ENCODE results near the gene ABCG8.

Gene ABCG8

DNA sequence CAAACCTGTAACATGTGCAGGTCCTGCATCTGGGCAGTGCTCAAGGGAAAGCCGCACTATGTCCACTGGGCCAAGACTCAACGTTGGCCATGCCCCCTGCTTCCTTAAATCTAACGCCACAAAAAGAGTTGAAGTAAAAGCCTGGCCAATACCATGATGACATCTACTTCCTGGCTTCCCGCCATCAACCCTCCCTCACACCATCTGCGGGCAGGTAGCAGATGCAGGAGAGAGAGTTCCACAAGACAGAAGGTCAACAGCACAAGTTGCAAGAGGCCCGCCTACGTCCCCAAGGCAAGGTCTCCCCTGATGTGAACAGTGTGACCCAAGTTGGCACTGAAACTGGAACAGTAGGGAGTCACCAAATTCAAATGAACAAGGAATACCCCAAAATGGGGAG, 48.4 kb downstream of the ABCG8 start:
- Mint-ChIP-seq H3K27ac (no peak overlapping the region), H3K4me1 (peaks cover 5% of the 10 kb centered on the region), H3K9me3 (no peaks in the 10 kb centered on the region), H3K27me3 (ENCODE audit: low read depth, poor library complexity) (no peaks in the 10 kb centered on the region), H3K36me3 (ENCODE audit: low read depth) (peaks cover 60% of the 10 kb centered on the region), H3K4me3 (no peak overlapping the region)
- TF ChIP-seq, protein P1, sequence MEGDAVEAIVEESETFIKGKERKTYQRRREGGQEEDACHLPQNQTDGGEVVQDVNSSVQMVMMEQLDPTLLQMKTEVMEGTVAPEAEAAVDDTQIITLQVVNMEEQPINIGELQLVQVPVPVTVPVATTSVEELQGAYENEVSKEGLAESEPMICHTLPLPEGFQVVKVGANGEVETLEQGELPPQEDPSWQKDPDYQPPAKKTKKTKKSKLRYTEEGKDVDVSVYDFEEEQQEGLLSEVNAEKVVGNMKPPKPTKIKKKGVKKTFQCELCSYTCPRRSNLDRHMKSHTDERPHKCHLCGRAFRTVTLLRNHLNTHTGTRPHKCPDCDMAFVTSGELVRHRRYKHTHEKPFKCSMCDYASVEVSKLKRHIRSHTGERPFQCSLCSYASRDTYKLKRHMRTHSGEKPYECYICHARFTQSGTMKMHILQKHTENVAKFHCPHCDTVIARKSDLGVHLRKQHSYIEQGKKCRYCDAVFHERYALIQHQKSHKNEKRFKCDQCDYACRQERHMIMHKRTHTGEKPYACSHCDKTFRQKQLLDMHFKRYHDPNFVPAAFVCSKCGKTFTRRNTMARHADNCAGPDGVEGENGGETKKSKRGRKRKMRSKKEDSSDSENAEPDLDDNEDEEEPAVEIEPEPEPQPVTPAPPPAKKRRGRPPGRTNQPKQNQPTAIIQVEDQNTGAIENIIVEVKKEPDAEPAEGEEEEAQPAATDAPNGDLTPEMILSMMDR (IDR thresholded peaks at IDR 0.05): no peak
- DNase-seq: no peak

DNA sequence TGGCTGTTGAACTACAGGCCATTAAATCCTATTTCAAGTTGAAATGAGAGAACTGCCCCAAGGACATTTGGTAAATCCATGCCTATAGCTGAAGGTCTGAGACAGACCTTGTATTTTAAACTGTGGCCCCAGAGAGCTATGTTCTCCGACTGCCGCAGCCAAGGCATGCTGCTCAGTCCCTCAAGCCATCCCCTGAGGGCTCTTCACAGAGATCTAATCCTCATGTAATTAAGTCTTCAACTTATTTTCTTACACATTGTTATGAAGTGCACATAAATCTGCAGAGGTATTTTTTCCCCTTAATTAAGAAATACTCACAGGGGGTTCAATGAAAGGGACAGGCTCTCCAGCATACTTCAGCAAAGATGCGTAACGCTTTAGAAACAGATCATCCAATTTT, 50.6 kb downstream of the ABCG8 start:
- Mint-ChIP-seq H3K4me3 (no peak overlapping the region), H3K4me1 (peaks cover 5% of the 10 kb centered on the region), H3K36me3 (ENCODE audit: low read depth) (peaks cover 80% of the 10 kb centered on the region), H3K27me3 (ENCODE audit: low read depth, poor library complexity) (no peaks in the 10 kb centered on the region), H3K27ac (no peak overlapping the region), H3K9me3 (no peaks in the 10 kb centered on the region)
- TF ChIP-seq, protein P1 (IDR thresholded peaks at IDR 0.05): no peak
- no peak for DNase-seq

DNA sequence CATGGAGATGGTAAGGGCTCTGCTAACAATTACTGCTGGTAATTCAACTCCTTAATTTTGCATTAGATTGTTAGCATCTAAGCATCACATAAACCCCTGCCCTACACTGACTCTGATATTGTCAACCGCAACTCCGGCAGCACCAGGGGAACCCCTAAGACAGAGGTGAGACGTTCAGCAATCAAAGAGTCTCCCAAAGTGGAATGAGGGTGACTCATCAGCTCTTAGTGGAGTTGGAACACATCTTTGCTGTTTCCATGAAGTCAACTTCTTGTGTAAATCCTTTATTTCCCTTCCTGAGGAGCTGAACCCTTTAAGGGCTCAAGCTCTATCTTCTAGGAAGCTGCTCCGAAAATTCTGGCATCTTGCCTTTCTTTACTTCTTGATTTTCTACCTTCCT, 52.1 kb downstream of the ABCG8 start:
- Mint-ChIP-seq H3K4me3 (no peak overlapping the region), H3K4me1 (no peaks in the 10 kb centered on the region), H3K9me3 (no peaks in the 10 kb centered on the region), H3K27ac (peak overlapping the region; percentile 13), H3K27me3 (ENCODE audit: low read depth, poor library complexity) (no peaks in the 10 kb centered on the region), H3K36me3 (ENCODE audit: low read depth) (peaks cover 85% of the 10 kb centered on the region)
- no peak for DNase-seq
- TF ChIP-seq, protein P1 (IDR thresholded peaks at IDR 0.05): no peak

DNA sequence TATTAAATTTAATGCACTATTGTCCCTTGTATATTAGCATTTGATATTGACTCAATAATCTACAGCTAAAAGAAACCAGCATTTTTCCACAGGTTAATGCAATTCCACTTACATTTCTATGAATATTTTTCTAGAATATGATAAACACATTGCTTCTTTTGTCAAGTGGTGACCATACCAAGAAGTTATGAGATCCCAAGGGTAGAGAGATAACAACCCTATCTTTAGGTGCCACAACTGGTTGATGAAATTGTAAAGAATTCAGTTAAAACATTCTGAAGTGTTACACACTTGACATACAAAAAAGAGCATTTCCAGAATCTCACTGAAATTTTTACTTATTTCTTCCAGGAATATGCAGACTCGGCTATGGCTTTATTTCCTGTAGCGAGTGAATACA, 56.0 kb downstream of the ABCG8 start:
- Mint-ChIP-seq H3K36me3 (ENCODE audit: low read depth) (peaks cover 79% of the 10 kb centered on the region), H3K27me3 (ENCODE audit: low read depth, poor library complexity) (no peaks in the 10 kb centered on the region), H3K27ac (no peak overlapping the region), H3K4me3 (no peak overlapping the region), H3K4me1 (peaks cover 18% of the 10 kb centered on the region), H3K9me3 (no peaks in the 10 kb centered on the region)
- TF ChIP-seq, protein P1 (IDR thresholded peaks at IDR 0.05): no peak
- no peak for DNase-seq

DNA sequence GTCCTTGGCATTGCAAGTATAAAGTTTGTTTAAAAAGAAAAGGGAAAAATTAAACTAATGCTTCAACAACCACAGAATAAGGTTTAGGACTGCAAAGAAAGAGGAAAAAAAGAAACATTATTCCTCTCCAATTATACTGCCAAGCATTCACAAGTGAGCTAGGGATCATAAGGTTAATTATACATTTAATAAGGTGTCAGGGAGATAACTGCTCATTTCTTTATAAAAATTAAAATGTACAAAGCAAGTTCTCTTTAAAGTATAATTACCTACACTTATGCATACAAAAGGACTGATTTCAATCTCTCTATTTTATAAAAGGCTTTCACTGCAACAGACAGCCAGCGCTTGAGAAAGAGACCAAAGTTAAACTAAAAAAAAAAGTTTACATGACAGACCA, 58.1 kb downstream of the ABCG8 start:
- TF ChIP-seq, protein P1 (IDR thresholded peaks at IDR 0.05): no peak
- H3K27me3 Mint-ChIP-seq (ENCODE audit: low read depth, poor library complexity): no peaks in the 10 kb centered on the region
- no peak overlapping the region for H3K4me3 Mint-ChIP-seq

DNA sequence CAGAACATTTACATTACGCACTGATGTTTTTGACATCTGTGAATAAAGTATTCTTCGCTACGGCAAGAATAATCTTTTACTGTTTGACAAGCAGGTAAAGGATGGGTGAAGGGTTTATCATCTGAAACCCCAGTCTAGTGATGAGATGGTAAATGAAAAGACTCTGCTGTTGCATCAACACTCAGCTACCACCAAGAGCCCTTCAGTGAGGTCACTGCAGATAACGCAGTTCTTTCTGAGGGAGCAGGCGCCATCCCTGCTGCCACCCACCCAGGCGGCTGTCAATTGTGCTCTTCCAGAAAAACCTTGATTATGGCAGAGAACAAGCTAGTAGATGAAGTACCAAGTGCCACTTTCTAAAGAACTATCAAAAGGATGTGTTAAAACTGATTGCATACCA, 58.7 kb downstream of the ABCG8 start:
- Mint-ChIP-seq H3K36me3 (ENCODE audit: low read depth) (peaks cover 62% of the 10 kb centered on the region), H3K27me3 (ENCODE audit: low read depth, poor library complexity) (no peaks in the 10 kb centered on the region), H3K4me1 (peaks cover 21% of the 10 kb centered on the region), H3K9me3 (no peaks in the 10 kb centered on the region), H3K4me3 (no peak overlapping the region), H3K27ac (no peak overlapping the region)
- TF ChIP-seq, protein P1 (IDR thresholded peaks at IDR 0.05): no peak
- DNase-seq: no peak

More for the DNA sequence above, 58.1 kb downstream of the ABCG8 start:
- Mint-ChIP-seq H3K27ac (no peak overlapping the region), H3K9me3 (no peaks in the 10 kb centered on the region), H3K4me1 (peaks cover 21% of the 10 kb centered on the region), H3K36me3 (ENCODE audit: low read depth) (peaks cover 64% of the 10 kb centered on the region)
- DNase-seq: no peak

Measured in nephron progenitor cell (in vitro differentiated cells).